SK-N-SH (cell line): ENCODE results near the gene CAST. TPM values are rescaled to one million over a fixed set of nuclear protein-coding genes. Genes with fewer than 3 reads are reported as not detected.

Source experiments
- CTCF ChIA-PET: fragments of 300-600, 350-600 bp; formaldehyde crosslinking; extraction: SDS; loops from one replicate; lab custom pipeline; 2021; lab: Yijun Ruan, JAX
- POLR2A ChIA-PET: fragments of 350-600 bp; sonication (Branson Sonifier 250); formaldehyde crosslinking; extraction: SDS; loops from one replicate; lab custom pipeline; 2020; ENCODE audit warnings: antibody characterized with exemption, inconsistent platforms; lab: Yijun Ruan, JAX
- DNase-seq: peaks from one replicate; pipeline ENCODE4 v3.0.0; 2012
- H2AFZ ChIP-seq: fragments of 200-600 bp; sonication (generic); 2 replicates; pipeline ENCODE4 v1.8.1; 2016; ENCODE audit warnings: antibody characterized with exemption, mild to moderate bottlenecking, low read depth
- H3F3A ChIP-seq: fragments of 200-600 bp; sonication (generic); replicated peaks from 2 replicates; pipeline ENCODE3; 2016; ENCODE audit warnings: antibody characterized with exemption, mild to moderate bottlenecking; ENCODE audit not compliant: insufficient read depth
- H3K27ac ChIP-seq, 2 experiments: fragments of 200-500 bp in 1 of 2; fragments of 200-600 bp in 1 of 2; sonication (Bioruptor generic) in 1 of 2; sonication (generic), shearing (Covaris generic) in 1 of 2; 2 replicates each; pipeline versions ENCODE4 v1.5.1 to v1.6.1; 2014 to 2016; ENCODE audit warnings: low read depth in 2 of 2, inconsistent platforms in 1 of 2, low read length in 1 of 2, mild to moderate bottlenecking in 1 of 2, mixed read lengths in 1 of 2
- H3K27me3 ChIP-seq: fragments of 200-600 bp; sonication (generic), shearing (Covaris generic); 2 replicates; pipeline ENCODE4 v1.6.1; 2016; ENCODE audit warnings: mixed run types; ENCODE audit not compliant: insufficient read depth
- H3K36me3 ChIP-seq, 2 experiments: fragments of 200-500 bp in 1 of 2; fragments of 200-600 bp in 1 of 2; sonication (Bioruptor generic) in 1 of 2; sonication (generic) in 1 of 2; replicated peaks in 1 of 2; 2 replicates each; pipeline versions ENCODE3 to v1.5.1; 2014 to 2016; ENCODE audit warnings: low read length in 1 of 2, mild to moderate bottlenecking in 1 of 2; ENCODE audit not compliant: insufficient read depth in 2 of 2, control insufficient read depth in 1 of 2
- H3K4me1 ChIP-seq, 2 experiments: fragments of 200-500 bp in 1 of 2; fragments of 200-600 bp in 1 of 2; sonication (Bioruptor generic) in 1 of 2; sonication (generic), shearing (Covaris generic) in 1 of 2; 2 replicates each; pipeline versions ENCODE4 v1.5.1 to v1.6.1; 2014 to 2016; ENCODE audit warnings: low read depth in 1 of 2, low read length in 1 of 2, mixed run types in 1 of 2; ENCODE audit not compliant: insufficient read depth in 2 of 2, control insufficient read depth in 1 of 2
- H3K4me2 ChIP-seq: fragments of 200-600 bp; sonication (generic), shearing (Covaris generic); 2 replicates; pipeline ENCODE4 v1.6.1; 2017; ENCODE audit warnings: mixed run types
- H3K4me3 ChIP-seq, 2 experiments: fragments of 200-500 bp in 1 of 2; fragments of 200-600 bp in 1 of 2; sonication (Bioruptor generic) in 1 of 2; sonication (generic), shearing (Covaris generic) in 1 of 2; 2 replicates each; pipeline versions ENCODE4 v1.5.1 to v1.8.1; 2014 to 2016; ENCODE audit warnings: low read depth in 2 of 2, inconsistent platforms in 1 of 2, low read length in 1 of 2, mild to moderate bottlenecking in 1 of 2, mixed read lengths in 1 of 2, moderate library complexity in 1 of 2
- H3K79me2 ChIP-seq: fragments of 200-600 bp; sonication (generic); 2 replicates; pipeline ENCODE4 v1.8.1; 2017; ENCODE audit warnings: mild to moderate bottlenecking; ENCODE audit not compliant: insufficient read depth
- H3K9ac ChIP-seq: fragments of 200-600 bp; sonication (generic); 2 replicates; pipeline ENCODE4 v1.6.1; 2017; ENCODE audit warnings: mixed run types
- H3K9me2 ChIP-seq: fragments of 200-600 bp; sonication (generic); 2 replicates; pipeline ENCODE4 v1.6.1; 2017; ENCODE audit warnings: mixed run types
- H3K9me3 ChIP-seq: fragments of 200-600 bp; sonication (generic); 2 replicates; pipeline ENCODE4 v1.6.1; 2017; ENCODE audit warnings: mixed run types, mild to moderate bottlenecking, moderate library complexity
- H4K20me1 ChIP-seq: fragments of 200-600 bp; sonication (generic); 2 replicates; pipeline ENCODE4 v1.6.1; 2017; ENCODE audit warnings: mild to moderate bottlenecking, mixed run types; ENCODE audit not compliant: insufficient read depth
- CHD2 ChIP-seq: fragments of 150-350 bp; IDR thresholded peaks from 2 replicates; pipeline ENCODE4 v1.6.1; 2018; ENCODE audit warnings: low read length; ENCODE audit not compliant: partially characterized antibody
- CTCF ChIP-seq: fragments of 200-600 bp; sonication (generic); IDR thresholded peaks from 2 replicates; pipeline ENCODE4 v1.6.1; 2017; ENCODE audit warnings: antibody characterized with exemption, mild to moderate bottlenecking, moderate library complexity
- FOXM1 ChIP-seq: IDR thresholded peaks from 2 replicates; pipeline ENCODE4 v1.4.0; 2012; ENCODE audit warnings: low read depth, mild to moderate bottlenecking
- JUND ChIP-seq: IDR thresholded peaks from 2 replicates; pipeline ENCODE4 v1.4.0; 2012
- MXI1 ChIP-seq: IDR thresholded peaks from 2 replicates; pipeline ENCODE4 v1.6.1; 2012; ENCODE audit warnings: mild to moderate bottlenecking, low read depth, low read length, improper control_type of control experiment
- NFIC ChIP-seq: IDR thresholded peaks from 2 replicates; pipeline ENCODE4 v1.4.0; 2012; ENCODE audit warnings: borderline replicate concordance
- POLR2AphosphoS5 ChIP-seq: IDR thresholded peaks from 2 replicates; pipeline ENCODE4 v1.6.1; 2012; ENCODE audit warnings: low read depth, low read length
- SMC3 ChIP-seq: IDR thresholded peaks from 2 replicates; pipeline ENCODE4 v1.6.1; 2012; ENCODE audit warnings: low read depth, low read length, improper control_type of control experiment
- TEAD4 ChIP-seq: IDR thresholded peaks from 2 replicates; pipeline ENCODE4 v1.4.0; 2012; ENCODE audit warnings: mild to moderate bottlenecking, borderline replicate concordance; ENCODE audit not compliant: insufficient read depth
- USF1 ChIP-seq: IDR thresholded peaks from 2 replicates; pipeline ENCODE4 v1.4.0; 2012; ENCODE audit warnings: low read depth, borderline replicate concordance
- WGBS: methylation state at CpG from one replicate; pipeline ENCODE4 v1.1.6; 2017; ENCODE audit warnings: low lambda C conversion rate; 5-methylcytosine and 5-hydroxymethylcytosine counted together
- polyA plus RNA-seq, 3 experiments: library from polyadenylated mRNA; depleted of rRNA; stranded (reverse); fragments of >200 nt; gene quantifications; 2 replicates each; pipeline ENCODE4 v1.2.3, GENCODE V29; 2012

The CAST gene
- polyA plus RNA-seq, 1 of the 3 experiments (the other 2 are of a cell fraction): 82.9 TPM

- WGBS: 86% methylated on average over 3 of the region's 3 CpGs
- ChIA-PET POLR2A (no interaction called here), CTCF (interaction anchor here (0.6 to 3.7 kb wide), 4 partner anchors 9 to 419 kb away, joined by 3 to 22 read pairs (median 3); no protein-coding TSS in a partner anchor)
- H3K4me2 ChIP-seq: no peak overlapping the region
- H3F3A ChIP-seq: peaks cover 6% of the 10 kb centered on the region
- no peaks in the 10 kb centered on the region for H3K9me3 ChIP-seq
- no peak overlapping the region for H2AFZ ChIP-seq
- no peaks in the 10 kb centered on the region for H3K9me2 ChIP-seq
- no peak overlapping the region for H3K4me3 ChIP-seq
- H3K9ac ChIP-seq: no peak overlapping the region
- DNase-seq: no peak
- H3K27ac ChIP-seq: no peak overlapping the region
- TF ChIP-seq FOXM1: no peak
- no peak for TF ChIP-seq MXI1
- TF ChIP-seq CHD2: no peak
- no peak for TF ChIP-seq TEAD4
- no peak for TF ChIP-seq POLR2AphosphoS5
- TF ChIP-seq JUND: no peak
- no peak for TF ChIP-seq CTCF
- TF ChIP-seq USF1: no peak
- TF ChIP-seq SMC3: no peak
- H4K20me1 ChIP-seq: no peaks in the 10 kb centered on the region
- peaks cover 0 to 14% of the 10 kb centered on the region in 2 experiments; a peak in 1 of 4 replicates for H3K4me1 ChIP-seq
- H3K79me2 ChIP-seq: no peaks in the 10 kb centered on the region
- H3K27me3 ChIP-seq: no peaks in the 10 kb centered on the region
- peaks cover 75 to 77% of the 10 kb centered on the region in 2 experiments for H3K36me3 ChIP-seq
Observed at GRCh38 chr5:96741891-96742309, 79.7 kb downstream of the CAST start.

GRCh38 chr5:96742538-96742937 lies 80.4 kb downstream of the CAST start:
- no peak for DNase-seq
- Histone ChIP-seq H3K4me2 (no peak overlapping the region), H3K9ac (no peak overlapping the region), H3K79me2 (no peaks in the 10 kb centered on the region), H3K9me3 (no peaks in the 10 kb centered on the region), H3K27me3 (no peaks in the 10 kb centered on the region)
- WGBS: 90% methylated on average over 9 of the region's 9 CpGs
- no peak for TF ChIP-seq NFIC
- TF ChIP-seq, all 33 proteins: peak for 0
- Histone ChIP-seq H3K4me3 (no peak overlapping the region), H3K27ac (no peak overlapping the region), H2AFZ (no peak overlapping the region), H4K20me1 (no peaks in the 10 kb centered on the region), H3K36me3 (peaks cover 77 to 81% of the 10 kb centered on the region in 2 experiments), H3K9me2 (no peaks in the 10 kb centered on the region), H3K4me1 (peaks cover 0 to 14% of the 10 kb centered on the region in 2 experiments; a peak in 1 of 4 replicates), H3F3A (peaks cover 12% of the 10 kb centered on the region)
- ChIA-PET POLR2A (no interaction called here), CTCF (interaction anchor here (0.9 to 3.7 kb wide), 3 partner anchors 9 to 419 kb away, joined by 3 to 22 read pairs (median 3); no protein-coding TSS in a partner anchor)
